IMR-90 (cell line): ENCODE measurements around the gene CDH12. TPM values are rescaled to one million over a fixed set of nuclear protein-coding genes. Genes with fewer than 3 reads are reported as not detected.

Experiments
- ATAC-seq: fragments of 200-7000 bp; cut with Tn5 transposase; 2 replicates; pipeline ENCODE4 v1.9.1; 2020; ENCODE audit warnings: low read depth, mild to moderate bottlenecking, moderate library complexity
- BruUV-seq: library from RNA; stranded (reverse); fragments of 400-500 nt; replicated peaks from 2 replicates; lab custom pipeline; 2021; lab: Mats Ljungman, UMichigan
- CTCF ChIA-PET: fragments of 300-600 bp; formaldehyde crosslinking; extraction: SDS; loops from one replicate; lab custom pipeline; 2021; ENCODE audit warnings: antibody characterized with exemption; lab: Yijun Ruan, JAX
- POLR2A ChIA-PET: fragments of 300-600 bp; sonication (Branson Sonifier 250); formaldehyde crosslinking; loops from one replicate; lab custom pipeline; 2022; ENCODE audit warnings: antibody characterized with exemption; ENCODE audit not compliant: unreplicated experiment; lab: Charles Lee
- DNase-seq: peaks from one replicate; pipeline ENCODE4 v3.0.0; 2013
- H2AFZ ChIP-seq: replicated peaks from 2 replicates; pipeline ENCODE3; 2013; ENCODE audit warnings: low read length, mild to moderate bottlenecking; ENCODE audit not compliant: poor library complexity
- H2AK5ac ChIP-seq: 2 replicates; pipeline ENCODE4 v1.6.1; 2013; ENCODE audit warnings: low read depth, low read length, inconsistent platforms
- H2AK9ac ChIP-seq: replicated peaks from 2 replicates; pipeline ENCODE3; 2013; ENCODE audit warnings: mild to moderate bottlenecking, low read depth, low read length, moderate library complexity; ENCODE audit not compliant: poor library complexity
- H2BK120ac ChIP-seq: 2 replicates; pipeline ENCODE4 v1.6.1; 2013; ENCODE audit warnings: low read depth, low read length, inconsistent platforms
- H2BK15ac ChIP-seq: 3 replicates; pipeline ENCODE4 v1.6.1; 2013; ENCODE audit warnings: low read depth, low read length, inconsistent platforms
- H2BK20ac ChIP-seq: 2 replicates; pipeline ENCODE4 v1.6.1; 2013; ENCODE audit warnings: low read depth, mild to moderate bottlenecking, inconsistent platforms, low read length, moderate library complexity
- H2BK5ac ChIP-seq: 2 replicates; pipeline ENCODE4 v1.6.1; 2013; ENCODE audit warnings: mild to moderate bottlenecking, low read depth, low read length, inconsistent platforms; ENCODE audit not compliant: poor library complexity, severe bottlenecking
- H3K14ac ChIP-seq: replicated peaks from 2 replicates; pipeline ENCODE4 v1.6.1; 2013; ENCODE audit warnings: low read depth, low read length, inconsistent platforms
- H3K18ac ChIP-seq: 2 replicates; pipeline ENCODE4 v1.6.1; 2013; ENCODE audit warnings: low read depth, low read length, control low read depth
- H3K23ac ChIP-seq: 2 replicates; pipeline ENCODE4 v1.6.1; 2013; ENCODE audit warnings: low read depth, low read length, inconsistent platforms
- H3K27ac ChIP-seq: 2 replicates; pipeline ENCODE4 v1.5.1; 2013; ENCODE audit warnings: mild to moderate bottlenecking, control low read depth, low read length; ENCODE audit not compliant: insufficient read depth
- H3K27me3 ChIP-seq: 2 replicates; pipeline ENCODE4 v1.6.1; 2013; ENCODE audit warnings: low read length; ENCODE audit not compliant: control insufficient read depth, insufficient read depth
- H3K36me3 ChIP-seq: 2 replicates; pipeline ENCODE4 v1.6.1; 2013; ENCODE audit warnings: low read length, mixed read lengths; ENCODE audit not compliant: control insufficient read depth, insufficient read depth
- H3K4ac ChIP-seq: 2 replicates; pipeline ENCODE4 v1.6.1; 2013; ENCODE audit warnings: low read depth, low read length, inconsistent platforms
- H3K4me1 ChIP-seq: 2 replicates; pipeline ENCODE4 v1.6.1; 2013; ENCODE audit warnings: low read length, mixed read lengths; ENCODE audit not compliant: control insufficient read depth, insufficient read depth
- H3K4me2 ChIP-seq: 2 replicates; pipeline ENCODE4 v1.6.1; 2013; ENCODE audit warnings: low read depth, mild to moderate bottlenecking, control low read depth, low read length, moderate library complexity
- H3K4me3 ChIP-seq: 2 replicates; pipeline ENCODE4 v1.5.1; 2013; ENCODE audit warnings: low read depth, mild to moderate bottlenecking, control low read depth, low read length, moderate library complexity; ENCODE audit not compliant: insufficient read depth
- H3K56ac ChIP-seq: 2 replicates; pipeline ENCODE4 v1.6.1; 2013; ENCODE audit warnings: low read length, inconsistent platforms; ENCODE audit not compliant: insufficient read depth; ENCODE audit errors: extremely low read depth
- H3K79me1 ChIP-seq, 2 experiments: 2 replicates each; pipeline ENCODE4 v1.6.1; 2013; ENCODE audit warnings: low read length in 2 of 2, inconsistent platforms in 1 of 2, low read depth in 1 of 2
- H3K9ac ChIP-seq: 2 replicates; pipeline ENCODE4 v1.6.1; 2013; ENCODE audit warnings: low read depth, low read length, control low read depth
- H3K9me1 ChIP-seq: 2 replicates; pipeline ENCODE4 v1.6.1; 2013; ENCODE audit warnings: low read length, inconsistent platforms; ENCODE audit not compliant: insufficient read depth
- H3K9me3 ChIP-seq: 2 replicates; pipeline ENCODE4 v1.6.1; 2013; ENCODE audit warnings: low read length; ENCODE audit not compliant: control insufficient read depth, insufficient read depth
- H4K20me1 ChIP-seq: 2 replicates; pipeline ENCODE4 v1.6.1; 2013; ENCODE audit warnings: low read length, inconsistent platforms; ENCODE audit not compliant: insufficient read depth
- H4K5ac ChIP-seq: 2 replicates; pipeline ENCODE4 v1.6.1; 2013; ENCODE audit warnings: mild to moderate bottlenecking, low read depth, low read length, control low read depth
- H4K8ac ChIP-seq, 2 experiments: 2 replicates each; pipeline ENCODE4 v1.6.1; 2013; ENCODE audit warnings: low read depth in 2 of 2, low read length in 2 of 2, control low read depth in 1 of 2, inconsistent platforms in 1 of 2
- H4K91ac ChIP-seq: 2 replicates; pipeline ENCODE4 v1.6.1; 2013; ENCODE audit warnings: low read depth, low read length, inconsistent platforms; ENCODE audit not compliant: insufficient read depth
- BHLHE40 ChIP-seq: fragments of 150-350 bp; IDR thresholded peaks from 2 replicates; pipeline ENCODE4 v1.6.1; 2016; ENCODE audit warnings: mild to moderate bottlenecking, low read depth, low read length
- CEBPB ChIP-seq: IDR thresholded peaks from 2 replicates; pipeline ENCODE4 v1.6.1; 2012; ENCODE audit warnings: low read depth, low read length, improper control_type of control experiment
- CHD1 ChIP-seq: IDR thresholded peaks from 2 replicates; pipeline ENCODE4 v1.6.1; 2012; ENCODE audit warnings: low read depth, low read length, improper control_type of control experiment
- FOS ChIP-seq: fragments of 150-350 bp; IDR thresholded peaks from 2 replicates; pipeline ENCODE4 v1.6.1; 2016; ENCODE audit warnings: low read depth, low read length
- MAFK ChIP-seq: IDR thresholded peaks from 2 replicates; pipeline ENCODE4 v1.6.1; 2012; ENCODE audit warnings: low read depth, low read length, improper control_type of control experiment
- MAZ ChIP-seq: IDR thresholded peaks from 2 replicates; pipeline ENCODE4 v1.6.1; 2012; ENCODE audit warnings: low read depth, mild to moderate bottlenecking, low read length, improper control_type of control experiment, moderate library complexity, borderline replicate concordance
- MXI1 ChIP-seq: IDR thresholded peaks from 2 replicates; pipeline ENCODE4 v1.6.1; 2012; ENCODE audit warnings: low read depth, mild to moderate bottlenecking, low read length, moderate library complexity, borderline replicate concordance
- NFE2L2 ChIP-seq: fragments of 150-350 bp; IDR thresholded peaks from 2 replicates; pipeline ENCODE4 v1.6.1; 2016; ENCODE audit warnings: low read depth, mild to moderate bottlenecking, low read length
- POLR2A ChIP-seq: IDR thresholded peaks from 2 replicates; pipeline ENCODE4 v1.6.1; 2012; ENCODE audit warnings: mild to moderate bottlenecking, low read depth, low read length
- RAD21 ChIP-seq: IDR thresholded peaks from 2 replicates; pipeline ENCODE4 v1.6.1; 2012; ENCODE audit warnings: low read length, improper control_type of control experiment
- RCOR1 ChIP-seq: IDR thresholded peaks from 2 replicates; pipeline ENCODE4 v1.6.1; 2012; ENCODE audit warnings: mild to moderate bottlenecking, low read length, improper control_type of control experiment; ENCODE audit not compliant: insufficient replicate concordance
- RFX5 ChIP-seq: IDR thresholded peaks from 2 replicates; pipeline ENCODE4 v1.8.0; 2012; ENCODE audit warnings: low read depth, mild to moderate bottlenecking, low read length, moderate library complexity
- SMC3 ChIP-seq: fragments of 150-350 bp; IDR thresholded peaks from 2 replicates; pipeline ENCODE4 v1.6.1; 2016; ENCODE audit warnings: low read depth, mild to moderate bottlenecking, antibody characterized with exemption, low read length, moderate library complexity
- WGBS, 2 experiments: methylation state at CpG; one replicate each; pipeline versions ENCODE4 v1.1.5 to v1.1.7; 2013; ENCODE audit warnings: missing lambda C conversion rate in 2 of 2; ENCODE audit not compliant: insufficient read length in 1 of 2; ENCODE audit errors: extremely low coverage in 2 of 2; 5-methylcytosine and 5-hydroxymethylcytosine counted together
- dilution Hi-C: fragments of 300-500 bp; cut with HindIII; formaldehyde crosslinking; loops from one replicate; pipeline ENCODE4 v1.14.3; 2018; ENCODE audit warnings: low sequenced_read_pairs; ENCODE audit not compliant: unreplicated experiment
- in situ Hi-C: fragments of 300-500 bp; cut with MboI; formaldehyde crosslinking; loops from 3 replicates; pipeline ENCODE4 v1.14.3; 2019; ENCODE audit warnings: low sequenced_read_pairs, inconsistent platforms, mixed read lengths
- intact Hi-C: fragments of 100-400 bp; cut with micrococcal nuclease; formaldehyde crosslinking; loops from 2 replicates; pipeline ENCODE4 v1.10.0; 2022
- polyA plus RNA-seq, 3 experiments: library from polyadenylated mRNA; depleted of rRNA; stranded (reverse); fragments of >200 nt; gene quantifications; 2 replicates each; pipeline ENCODE4 v1.2.3, GENCODE V29; 2012; ENCODE audit warnings: low replicate concordance in 1 of 3
- total RNA-seq: library from RNA; depleted of rRNA; stranded (reverse); fragments of >200 nt; gene quantifications from 2 replicates; pipeline ENCODE4 v1.2.3, GENCODE V29; 2012
- TF ChIP-seq, protein P1 (sequence below): fragments of 150-350 bp; IDR thresholded peaks from 2 replicates; pipeline ENCODE4 v1.6.1; 2016; ENCODE audit warnings: low read depth, mild to moderate bottlenecking, low read length, moderate library complexity, borderline replicate concordance
- TF ChIP-seq, protein P2 (sequence below): fragments of 150-350 bp; IDR thresholded peaks from 2 replicates; pipeline ENCODE4 v1.6.1; 2017; ENCODE audit warnings: mild to moderate bottlenecking, antibody characterized with exemption, low read length, low read depth
- TF ChIP-seq, protein P3 (sequence below): conservative IDR thresholded peaks from 2 replicates; pipeline ENCODE4 v1.5.1; 2012; ENCODE audit warnings: mild to moderate bottlenecking, low read depth, low read length, improper control_type of control experiment

The CDH12 gene
- total and polyA plus RNA-seq, 2 of the 4 experiments (the other 2 are of a cell fraction) = not detected

DNA sequence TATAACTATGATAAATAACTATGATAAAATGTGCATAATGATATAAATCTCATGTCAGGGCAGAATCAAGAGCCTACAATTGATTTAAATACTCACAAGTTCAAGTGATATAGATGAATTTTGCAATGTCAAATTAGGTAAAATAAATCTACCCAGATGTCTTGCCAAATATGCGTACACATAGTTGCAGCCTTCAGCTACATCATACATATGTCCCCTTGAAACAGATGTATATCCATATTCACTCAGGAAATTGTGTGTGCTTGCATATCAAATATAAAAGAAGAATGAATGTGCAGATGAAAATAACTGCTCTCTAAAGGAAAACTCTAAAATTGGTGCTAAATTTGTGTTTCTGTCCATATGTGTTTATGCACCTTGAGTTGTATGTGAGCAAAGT is 130.7 kb downstream of the CDH12 start:
- H3K4me1 ChIP-seq = no peaks in the 10 kb centered on the region
- ChIA-PET CTCF (no interaction called here), POLR2A (no interaction called here)
- no CpG with 5 or more reads among the region's 1 CpG for WGBS, 2 experiments
- no peak overlapping the region for H4K91ac ChIP-seq
- TF ChIP-seq MAZ (no peak), BHLHE40 (no peak), CEBPB (no peak), MXI1 (no peak), MAFK (no peak), FOS (no peak), RAD21 (no peak), RFX5 (no peak), NFE2L2 (no peak), CHD1 (no peak), SMC3 (no peak), POLR2A (no peak), RCOR1 (no peak)
- TF ChIP-seq, protein P1, sequence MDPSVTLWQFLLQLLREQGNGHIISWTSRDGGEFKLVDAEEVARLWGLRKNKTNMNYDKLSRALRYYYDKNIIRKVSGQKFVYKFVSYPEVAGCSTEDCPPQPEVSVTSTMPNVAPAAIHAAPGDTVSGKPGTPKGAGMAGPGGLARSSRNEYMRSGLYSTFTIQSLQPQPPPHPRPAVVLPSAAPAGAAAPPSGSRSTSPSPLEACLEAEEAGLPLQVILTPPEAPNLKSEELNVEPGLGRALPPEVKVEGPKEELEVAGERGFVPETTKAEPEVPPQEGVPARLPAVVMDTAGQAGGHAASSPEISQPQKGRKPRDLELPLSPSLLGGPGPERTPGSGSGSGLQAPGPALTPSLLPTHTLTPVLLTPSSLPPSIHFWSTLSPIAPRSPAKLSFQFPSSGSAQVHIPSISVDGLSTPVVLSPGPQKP = no peak
- TF ChIP-seq, protein P2, sequence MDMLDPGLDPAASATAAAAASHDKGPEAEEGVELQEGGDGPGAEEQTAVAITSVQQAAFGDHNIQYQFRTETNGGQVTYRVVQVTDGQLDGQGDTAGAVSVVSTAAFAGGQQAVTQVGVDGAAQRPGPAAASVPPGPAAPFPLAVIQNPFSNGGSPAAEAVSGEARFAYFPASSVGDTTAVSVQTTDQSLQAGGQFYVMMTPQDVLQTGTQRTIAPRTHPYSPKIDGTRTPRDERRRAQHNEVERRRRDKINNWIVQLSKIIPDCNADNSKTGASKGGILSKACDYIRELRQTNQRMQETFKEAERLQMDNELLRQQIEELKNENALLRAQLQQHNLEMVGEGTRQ = no peak
- TF ChIP-seq, protein P3, sequence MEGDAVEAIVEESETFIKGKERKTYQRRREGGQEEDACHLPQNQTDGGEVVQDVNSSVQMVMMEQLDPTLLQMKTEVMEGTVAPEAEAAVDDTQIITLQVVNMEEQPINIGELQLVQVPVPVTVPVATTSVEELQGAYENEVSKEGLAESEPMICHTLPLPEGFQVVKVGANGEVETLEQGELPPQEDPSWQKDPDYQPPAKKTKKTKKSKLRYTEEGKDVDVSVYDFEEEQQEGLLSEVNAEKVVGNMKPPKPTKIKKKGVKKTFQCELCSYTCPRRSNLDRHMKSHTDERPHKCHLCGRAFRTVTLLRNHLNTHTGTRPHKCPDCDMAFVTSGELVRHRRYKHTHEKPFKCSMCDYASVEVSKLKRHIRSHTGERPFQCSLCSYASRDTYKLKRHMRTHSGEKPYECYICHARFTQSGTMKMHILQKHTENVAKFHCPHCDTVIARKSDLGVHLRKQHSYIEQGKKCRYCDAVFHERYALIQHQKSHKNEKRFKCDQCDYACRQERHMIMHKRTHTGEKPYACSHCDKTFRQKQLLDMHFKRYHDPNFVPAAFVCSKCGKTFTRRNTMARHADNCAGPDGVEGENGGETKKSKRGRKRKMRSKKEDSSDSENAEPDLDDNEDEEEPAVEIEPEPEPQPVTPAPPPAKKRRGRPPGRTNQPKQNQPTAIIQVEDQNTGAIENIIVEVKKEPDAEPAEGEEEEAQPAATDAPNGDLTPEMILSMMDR = no peak
- no peak overlapping the region for H2BK5ac ChIP-seq
- intact Hi-C loops = no loop called here
- H4K8ac ChIP-seq = no peak overlapping the region
- no peaks in the 10 kb centered on the region for H4K20me1 ChIP-seq
- H3K18ac ChIP-seq = no peak overlapping the region
- H3K27ac ChIP-seq = no peak overlapping the region
- H3K14ac ChIP-seq = no peak overlapping the region
- H3K27me3 ChIP-seq = no peaks in the 10 kb centered on the region
- no peaks in the 10 kb centered on the region for H3K9me1 ChIP-seq
- no peak overlapping the region for H3K4ac ChIP-seq
- H3K23ac ChIP-seq = no peak overlapping the region
- H3K79me1 ChIP-seq = no peaks in the 10 kb centered on the region
- no peak overlapping the region for H3K4me2 ChIP-seq
- in situ Hi-C loops = no loop called here
- no peak overlapping the region for H3K56ac ChIP-seq
- H3K36me3 ChIP-seq = no peaks in the 10 kb centered on the region
- no peak overlapping the region for H2AK9ac ChIP-seq
- dilution Hi-C loops = no loop called here
- H3K9me3 ChIP-seq = no peaks in the 10 kb centered on the region
- H4K5ac ChIP-seq = no peak overlapping the region
- no TSS peak for BruUV-seq
- ATAC-seq (no peak), DNase-seq (no peak)
- H3K4me3 ChIP-seq = no peak overlapping the region
- no peak overlapping the region for H2AFZ ChIP-seq
- H2AK5ac ChIP-seq = no peak overlapping the region
- H2BK120ac ChIP-seq = no peak overlapping the region
- H2BK20ac ChIP-seq = no peak overlapping the region
- H2BK15ac ChIP-seq = no peak overlapping the region
- no peak overlapping the region for H3K9ac ChIP-seq
